Astrocyte (in vitro differentiated cells and primary cell): ENCODE data around the gene ALG2. TPM values are rescaled to one million over a fixed set of nuclear protein-coding genes. Genes with fewer than 3 reads are reported as not detected.

Experiments used
- DNase-seq: peaks from one replicate; pipeline ENCODE4 v3.0.0-alpha.2; 2010; ENCODE audit warnings: low read depth
- FAIRE-seq: peaks from 2 replicates; lab custom pipeline; 2011; peaks lifted over from hg19 to GRCh38; lab: Jason Lieb, UNC
- H2AFZ ChIP-seq: 2 replicates; pipeline ENCODE4 v1.6.0; 2012; ENCODE audit warnings: low read depth, low read length, inconsistent platforms
- H3K27ac ChIP-seq: 2 replicates; pipeline ENCODE4 v1.5.1; 2011; ENCODE audit warnings: low read depth, low read length, inconsistent platforms
- H3K27me3 ChIP-seq: 2 replicates; pipeline ENCODE4 v1.6.0; 2011; ENCODE audit warnings: low read length, inconsistent platforms; ENCODE audit not compliant: insufficient read depth
- H3K36me3 ChIP-seq: 2 replicates; pipeline ENCODE4 v1.5.1; 2011; ENCODE audit warnings: low read length, inconsistent platforms; ENCODE audit not compliant: insufficient read depth
- H3K4me1 ChIP-seq: 2 replicates; pipeline ENCODE4 v1.5.1; 2011; ENCODE audit warnings: low read length, inconsistent platforms; ENCODE audit not compliant: insufficient read depth
- H3K4me2 ChIP-seq: 2 replicates; pipeline ENCODE4 v1.6.0; 2012; ENCODE audit warnings: low read length, inconsistent platforms
- H3K4me3 ChIP-seq: 2 replicates; pipeline ENCODE4 v1.5.1; 2011; ENCODE audit warnings: low read depth, mild to moderate bottlenecking, low read length, inconsistent platforms; ENCODE audit not compliant: insufficient read depth
- H3K79me2 ChIP-seq: 2 replicates; pipeline ENCODE4 v1.6.0; 2012; ENCODE audit warnings: mild to moderate bottlenecking, low read length, inconsistent platforms; ENCODE audit not compliant: insufficient read depth
- H3K9ac ChIP-seq: 2 replicates; pipeline ENCODE4 v1.6.0; 2012; ENCODE audit warnings: mild to moderate bottlenecking, low read length, inconsistent platforms
- H3K9me3 ChIP-seq: 2 replicates; pipeline ENCODE4 v1.5.1; 2012; ENCODE audit warnings: low read depth, mild to moderate bottlenecking, low read length, inconsistent platforms; ENCODE audit not compliant: insufficient read depth
- H4K20me1 ChIP-seq: 2 replicates; pipeline ENCODE4 v1.6.0; 2012; ENCODE audit warnings: low read length, inconsistent platforms; ENCODE audit not compliant: insufficient read depth
- H3K27ac Mint-ChIP-seq: one replicate; pipeline ENCODE4 v1.8.0; 2021; ENCODE audit warnings: mild to moderate bottlenecking, mixed read lengths; ENCODE audit not compliant: unreplicated experiment
- H3K27me3 Mint-ChIP-seq: one replicate; pipeline ENCODE4 v1.8.0; 2021; ENCODE audit warnings: low read depth, mixed read lengths; ENCODE audit not compliant: unreplicated experiment
- H3K36me3 Mint-ChIP-seq: one replicate; pipeline ENCODE4 v1.8.0; 2021; ENCODE audit warnings: low read depth, mixed read lengths; ENCODE audit not compliant: unreplicated experiment
- H3K4me1 Mint-ChIP-seq: one replicate; pipeline ENCODE4 v1.8.0; 2021; ENCODE audit warnings: low read depth, mixed read lengths; ENCODE audit not compliant: unreplicated experiment
- H3K4me3 Mint-ChIP-seq: one replicate; pipeline ENCODE4 v1.8.0; 2021; ENCODE audit warnings: mild to moderate bottlenecking, moderate library complexity, mixed read lengths; ENCODE audit not compliant: unreplicated experiment
- H3K9me3 Mint-ChIP-seq: one replicate; pipeline ENCODE4 v1.8.0; 2021; ENCODE audit warnings: mild to moderate bottlenecking, mixed read lengths; ENCODE audit not compliant: unreplicated experiment
- CTCF ChIP-seq: IDR thresholded peaks from 2 replicates; pipeline ENCODE4 v1.5.1; 2011; ENCODE audit warnings: low read depth, mild to moderate bottlenecking, inconsistent platforms, low read length, moderate library complexity; ENCODE audit not compliant: insufficient read depth
- EZH2 ChIP-seq: IDR thresholded peaks from 2 replicates; pipeline ENCODE4 v1.6.1; 2012; ENCODE audit warnings: mild to moderate bottlenecking, low read length, inconsistent platforms; ENCODE audit not compliant: insufficient read depth
- total RNA-seq: library from RNA; stranded (reverse); gene quantifications from 2 replicates; pipeline ENCODE4 v1.2.1, GENCODE V29; 2021

Gene ALG2
- total RNA-seq, 1 donor from 2014 or later, result 33.3 TPM

GRCh38 chr9:99213197-99213596 is 8.5 kb downstream of the ALG2 start:
- TF ChIP-seq CTCF (no peak), EZH2 (no peak)
- no peak overlapping the region for H3K27ac ChIP-seq
- peaks cover 13% of the 10 kb centered on the region for H3K36me3 Mint-ChIP-seq
- H3K4me1 Mint-ChIP-seq, result no peaks in the 10 kb centered on the region
- FAIRE-seq (no peak), DNase-seq (no peak)
- H3K4me3 ChIP-seq, result no peak overlapping the region
- no peak overlapping the region for H3K4me2 ChIP-seq
- H3K9me3 Mint-ChIP-seq, result peaks cover 10% of the 10 kb centered on the region
- no peak overlapping the region for H3K4me3 Mint-ChIP-seq
- no peaks in the 10 kb centered on the region for H3K4me1 ChIP-seq
- H3K27ac Mint-ChIP-seq, result no peak overlapping the region
- H3K27me3 ChIP-seq, result no peaks in the 10 kb centered on the region
- H3K36me3 ChIP-seq, result peaks cover 5% of the 10 kb centered on the region
- peaks cover 34% of the 10 kb centered on the region for H3K79me2 ChIP-seq
- no peak overlapping the region for H3K9ac ChIP-seq
- peaks cover 36% of the 10 kb centered on the region for H4K20me1 ChIP-seq
- H3K27me3 Mint-ChIP-seq, result no peaks in the 10 kb centered on the region
- no peak overlapping the region for H2AFZ ChIP-seq
- H3K9me3 ChIP-seq, result no peaks in the 10 kb centered on the region

GRCh38 chr9:99211746-99212145 is 10.0 kb downstream of the ALG2 start:
- H3K9me3 ChIP-seq, result no peaks in the 10 kb centered on the region
- no peak overlapping the region for H3K9ac ChIP-seq
- no peaks in the 10 kb centered on the region for H3K27me3 Mint-ChIP-seq
- H3K36me3 ChIP-seq, result peaks cover 5% of the 10 kb centered on the region
- H3K4me2 ChIP-seq, result no peak overlapping the region
- peaks cover 23% of the 10 kb centered on the region for H4K20me1 ChIP-seq
- H2AFZ ChIP-seq, result no peak overlapping the region
- FAIRE-seq (no peak), DNase-seq (no peak)
- no peak overlapping the region for H3K4me3 Mint-ChIP-seq
- no peaks in the 10 kb centered on the region for H3K4me1 ChIP-seq
- peaks cover 13% of the 10 kb centered on the region for H3K36me3 Mint-ChIP-seq
- peaks cover 20% of the 10 kb centered on the region for H3K79me2 ChIP-seq
- no peak overlapping the region for H3K27ac ChIP-seq
- no peak overlapping the region for H3K4me3 ChIP-seq
- no peak overlapping the region for H3K27ac Mint-ChIP-seq
- peaks cover 14% of the 10 kb centered on the region for H3K9me3 Mint-ChIP-seq
- no peaks in the 10 kb centered on the region for H3K27me3 ChIP-seq
- no peak for TF ChIP-seq EZH2
- TF ChIP-seq CTCF, result no peak
- no peaks in the 10 kb centered on the region for H3K4me1 Mint-ChIP-seq

- no peak for FAIRE-seq
- Histone ChIP-seq H3K9ac (no peak overlapping the region), H3K4me1 (no peaks in the 10 kb centered on the region), H3K9me3 (no peaks in the 10 kb centered on the region), H3K79me2 (peaks cover 8% of the 10 kb centered on the region), H3K4me2 (no peak overlapping the region), H4K20me1 (peaks cover 13% of the 10 kb centered on the region), H3K4me3 (no peak overlapping the region), H3K36me3 (no peaks in the 10 kb centered on the region), H2AFZ (no peak overlapping the region), H3K27me3 (no peaks in the 10 kb centered on the region), H3K27ac (no peak overlapping the region)
- Mint-ChIP-seq H3K9me3 (peaks cover 14% of the 10 kb centered on the region), H3K27ac (no peak overlapping the region), H3K4me1 (no peaks in the 10 kb centered on the region), H3K36me3 (peaks cover 13% of the 10 kb centered on the region), H3K27me3 (no peaks in the 10 kb centered on the region), H3K4me3 (no peak overlapping the region)
- TF ChIP-seq CTCF, result no peak
- TF ChIP-seq EZH2, result no peak
- DNase-seq, result no peak
These were observed 11.2 kb downstream of the ALG2 start for GRCh38 chr9:99210572-99210971.
